Activated T-cell treated with anti-CD3 and anti-CD28 coated beads, Interleukin-2, amount 50 U/mL, for 1 hour (primary cell): Measurements from ENCODE around the gene LNX2.

Experiments
- DNase-seq: peaks from one replicate; pipeline ENCODE4 v3.0.0-alpha.2; 2020

The LNX2 gene

DNA sequence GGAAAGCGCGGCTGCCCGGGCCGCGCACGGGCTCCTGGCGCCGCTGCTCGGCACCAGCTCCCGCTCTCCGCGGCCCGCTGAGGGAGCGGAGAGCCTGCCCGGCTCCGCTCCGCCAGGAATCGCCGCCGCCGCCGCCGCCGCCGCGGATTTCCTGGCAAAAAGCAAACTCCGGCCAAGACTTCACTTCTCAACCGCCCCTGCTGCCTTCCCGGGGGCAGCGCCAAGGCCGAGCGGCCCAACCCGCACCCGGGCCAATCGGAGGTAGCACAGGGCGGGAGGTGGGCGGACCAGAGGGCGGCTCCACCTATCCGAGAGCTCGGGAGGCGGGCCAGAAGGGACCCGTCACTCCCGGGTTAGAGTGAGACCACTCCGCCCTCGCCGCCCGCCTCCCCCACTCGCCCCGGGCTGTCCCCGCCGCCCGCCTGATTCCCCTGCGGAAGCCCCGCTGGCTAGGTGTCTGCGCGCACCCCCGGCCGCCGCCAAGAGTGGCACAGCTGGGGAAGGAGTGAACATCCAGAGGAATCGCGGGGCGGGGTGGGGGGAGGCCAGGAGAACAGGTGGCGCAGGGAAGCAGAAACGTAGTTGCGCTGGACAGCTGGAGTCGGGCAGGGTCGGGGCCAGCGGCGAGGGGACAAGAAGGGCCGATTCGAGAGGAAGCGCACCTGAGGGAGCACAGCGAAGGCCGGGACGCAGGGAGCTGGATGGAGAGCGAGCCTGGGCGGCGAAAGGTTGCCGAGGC lies at the start of gene LNX2:
Gene LNX2 (minus strand): TSS at position 153 of the 739 bp plus-strand sequence. CDS start 38,826 bp downstream, outside the sequence.
- DNase-seq = peak; percentile 98

DNA sequence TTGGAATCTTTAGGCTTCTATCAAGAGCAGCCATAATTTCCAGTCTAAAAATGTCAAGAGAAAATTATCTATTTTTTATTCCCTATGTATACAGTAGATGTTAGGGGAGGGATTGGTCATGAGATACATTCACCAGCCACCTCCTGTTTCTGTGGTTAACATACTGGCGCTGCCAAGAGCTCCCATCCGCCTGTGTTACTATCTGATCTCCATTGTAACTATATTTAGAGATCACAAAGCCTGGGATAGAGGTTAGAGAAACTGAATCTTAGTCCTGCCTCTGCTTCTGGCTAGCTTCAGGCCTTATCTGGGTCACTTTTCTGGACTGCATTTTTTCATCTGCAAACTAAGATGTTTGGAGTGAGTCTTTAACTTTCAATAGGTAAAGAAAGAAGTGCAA lies 47.6 kb upstream of the LNX2 start:
- no peak for DNase-seq

DNA sequence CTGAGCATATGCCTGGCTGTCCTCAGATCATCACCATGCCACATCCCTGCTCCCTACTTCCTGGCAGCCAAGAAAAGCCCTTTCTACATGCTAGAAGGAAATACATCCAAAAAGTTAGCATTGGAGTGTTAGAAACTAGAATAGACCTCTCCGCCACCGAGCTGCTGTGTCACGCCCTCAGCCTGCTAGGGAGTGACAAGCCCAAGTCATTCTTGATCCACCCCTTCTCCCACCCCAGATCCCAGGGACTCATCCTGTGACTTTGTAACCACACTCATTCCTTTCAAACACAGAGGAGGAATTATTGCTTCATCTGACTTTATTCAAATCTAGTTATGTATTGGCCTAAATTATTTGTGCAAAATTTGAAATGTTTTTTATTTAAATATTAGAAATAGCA lies 46.6 kb upstream of the LNX2 start:
- no peak for DNase-seq

DNA sequence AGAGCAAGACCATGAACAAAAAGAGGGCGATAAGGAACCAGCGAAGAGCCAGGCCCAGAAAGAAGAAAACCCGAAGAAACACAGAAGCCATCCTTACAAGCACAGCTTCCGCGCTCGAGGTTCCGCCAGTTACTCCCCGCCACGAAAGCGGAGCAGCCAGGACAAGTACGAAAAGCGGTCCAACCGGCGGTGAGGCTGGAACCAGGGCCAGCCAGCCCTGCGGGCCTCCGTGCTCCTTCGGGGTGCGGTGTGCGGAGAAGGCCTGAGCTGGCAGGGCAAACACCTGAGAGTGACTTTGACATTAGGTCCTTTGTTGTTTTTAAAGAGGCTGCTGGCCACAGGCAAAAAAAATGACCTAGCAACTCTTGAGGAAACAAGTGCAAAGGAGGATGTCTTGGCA lies 45.4 kb upstream of the LNX2 start:
- DNase-seq = no peak

DNA sequence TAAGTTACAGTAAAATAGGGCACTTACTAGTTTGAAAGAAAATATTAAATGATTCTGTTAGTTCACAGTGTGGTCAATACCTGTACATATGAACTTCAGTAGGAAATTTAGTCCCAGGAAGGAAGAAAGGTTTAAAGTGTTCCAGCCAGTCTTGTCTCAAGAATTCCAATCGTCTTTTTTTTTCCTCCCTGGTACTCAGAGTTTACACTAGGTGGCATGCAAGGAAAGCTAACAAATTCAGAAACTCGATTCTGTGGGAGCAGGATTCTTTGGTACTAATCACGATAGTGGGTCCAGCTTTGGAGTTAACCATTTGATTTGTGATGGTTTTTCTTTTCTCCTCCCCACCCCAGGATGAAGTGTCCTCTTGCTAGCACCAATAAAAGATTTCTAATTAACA lies 45.0 kb upstream of the LNX2 start:
- no peak for DNase-seq

DNA sequence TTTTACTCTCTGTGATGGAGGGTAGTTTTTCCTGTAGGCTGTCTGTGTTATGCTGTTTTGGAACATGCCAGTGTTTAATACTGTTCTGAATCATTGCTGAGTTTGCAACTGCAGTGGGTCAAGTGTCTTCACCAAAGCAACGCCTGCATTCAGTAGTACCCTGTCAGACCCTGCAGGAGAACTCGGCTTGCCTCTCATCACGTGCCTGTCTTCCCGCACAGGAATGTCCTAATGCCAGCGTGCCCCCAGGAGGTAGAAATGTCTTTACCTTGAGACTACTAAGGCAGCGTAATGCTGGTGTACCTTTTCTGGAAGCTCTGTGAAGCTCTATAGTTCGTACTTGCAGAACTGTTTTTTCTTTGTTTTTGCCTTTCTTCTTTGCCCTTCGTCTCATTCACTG lies 43.6 kb upstream of the LNX2 start:
- DNase-seq = no peak

DNA sequence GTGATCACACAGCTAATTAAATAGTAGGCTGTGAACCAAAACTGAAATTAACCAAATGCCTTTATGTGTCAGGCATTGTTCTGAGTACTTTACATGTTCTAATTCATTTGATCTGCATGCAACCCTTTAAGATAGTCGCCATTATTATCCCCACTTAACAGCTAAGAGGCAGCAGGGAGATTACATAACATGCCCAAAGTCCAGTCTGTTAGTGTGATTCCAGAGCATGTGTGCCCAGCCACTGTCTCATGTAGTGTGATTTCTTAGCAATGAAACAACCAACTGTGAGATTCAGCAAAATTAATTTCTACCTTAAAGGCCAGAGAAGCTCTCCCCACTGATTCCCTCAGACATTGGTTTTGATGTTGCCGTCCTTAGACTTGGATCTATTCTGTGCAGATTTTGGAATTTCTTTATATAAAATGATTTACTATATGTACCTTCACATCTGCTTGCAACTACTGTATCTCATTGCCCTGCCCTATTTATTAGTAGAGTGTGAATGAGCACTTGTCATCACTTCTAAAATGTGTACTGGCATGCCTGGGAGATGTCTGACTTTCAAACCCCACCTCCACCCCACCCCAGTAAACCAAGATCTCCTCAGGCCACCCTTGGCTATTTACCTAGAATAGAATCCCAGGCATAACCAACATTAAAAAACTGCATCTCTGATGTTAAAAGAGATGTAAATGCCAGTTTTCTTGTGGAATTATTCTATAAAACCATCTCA lies 42.6 kb upstream of the LNX2 start:
- DNase-seq = no peak

DNA sequence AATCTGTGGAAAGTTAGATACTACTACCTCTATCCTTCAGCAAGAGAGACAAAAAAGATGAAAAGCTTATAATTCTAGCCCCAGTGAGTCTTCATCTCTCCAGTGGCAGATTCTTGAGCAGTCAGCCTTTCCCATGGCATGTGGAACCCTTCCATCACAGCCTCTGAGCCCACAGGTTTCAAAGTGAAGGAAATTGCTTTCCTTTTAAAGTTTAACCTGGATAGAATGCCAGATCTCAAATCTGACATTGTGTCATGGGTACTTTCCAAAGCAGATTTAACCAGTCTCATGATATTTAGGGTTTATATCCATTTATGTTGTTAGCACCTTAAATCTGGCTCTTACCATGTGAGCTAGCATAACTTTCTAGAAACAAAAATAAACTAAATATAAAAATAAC lies 40.7 kb upstream of the LNX2 start:
- DNase-seq = no peak

DNA sequence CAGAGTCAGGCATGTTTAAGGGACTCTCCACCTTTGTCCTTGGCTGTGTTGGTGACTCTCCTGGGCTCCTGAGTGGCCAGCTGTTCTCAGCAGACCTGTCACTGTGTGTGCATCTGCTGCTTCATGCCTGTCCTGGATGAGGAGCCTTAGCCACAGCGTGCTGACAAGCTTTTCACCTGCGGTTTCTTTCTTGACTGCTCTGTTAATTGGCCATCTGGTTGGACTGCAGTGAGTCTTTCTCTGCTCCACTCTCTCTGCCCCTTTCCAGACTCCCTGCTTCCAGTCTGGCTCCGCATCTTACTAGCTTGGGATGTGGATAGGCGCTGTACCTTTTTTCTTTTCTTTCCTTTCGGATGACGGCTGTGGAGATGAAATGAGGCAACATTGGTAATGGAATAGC lies 40.2 kb upstream of the LNX2 start:
- DNase-seq = no peak

DNA sequence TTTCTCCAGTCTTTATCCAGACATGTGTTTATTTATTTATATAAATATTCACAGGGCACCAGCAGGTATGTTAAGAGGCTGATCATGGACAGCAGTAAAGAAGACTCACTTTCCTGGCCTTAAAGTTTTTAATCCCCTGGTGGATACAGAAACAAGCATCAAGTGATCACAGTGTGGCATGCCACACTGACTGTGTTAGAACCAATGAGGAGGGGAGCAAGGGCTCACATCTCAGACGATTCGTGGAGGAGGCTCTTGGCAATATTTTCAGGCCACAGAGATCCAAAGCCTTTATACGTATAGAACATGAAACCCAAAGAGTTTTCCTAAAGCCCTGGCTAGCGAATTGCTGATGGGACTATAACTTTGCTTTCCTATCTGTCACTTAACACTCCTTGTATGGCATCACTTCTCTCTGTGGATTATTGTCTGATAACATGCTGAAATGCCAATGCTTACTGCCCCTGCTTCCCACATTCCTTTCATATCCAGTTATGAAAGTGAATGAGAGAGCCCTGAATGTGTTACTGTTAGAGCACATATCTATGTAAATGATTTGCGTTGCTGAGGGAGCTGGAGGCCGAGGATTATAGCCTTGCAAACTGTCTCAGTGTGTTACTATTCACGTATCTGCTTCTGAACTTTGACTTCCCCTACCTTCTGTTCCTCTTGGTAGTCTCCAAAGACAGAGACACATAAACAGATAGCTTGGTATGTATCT lies 39.0 kb upstream of the LNX2 start:
- no peak for DNase-seq

DNA sequence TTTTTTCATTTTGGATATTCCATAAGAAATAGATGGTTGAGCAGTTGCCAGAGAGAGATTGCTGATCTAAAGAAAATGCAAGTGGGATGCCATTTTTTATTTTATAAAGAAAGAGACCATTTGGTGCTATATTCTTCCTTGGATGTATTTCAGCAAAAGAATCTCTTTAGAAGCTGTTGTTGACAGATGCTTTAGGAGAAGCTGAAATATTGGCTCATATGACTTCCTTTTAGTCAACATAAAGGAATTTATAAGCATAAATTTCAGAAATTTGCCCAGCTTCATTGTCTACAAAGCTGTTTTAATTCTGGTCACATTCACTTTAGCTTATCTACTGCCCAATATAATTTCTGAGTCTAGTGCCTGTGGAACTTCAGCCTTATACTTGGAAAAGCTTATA lies 38.2 kb upstream of the LNX2 start:
- DNase-seq = no peak

DNA sequence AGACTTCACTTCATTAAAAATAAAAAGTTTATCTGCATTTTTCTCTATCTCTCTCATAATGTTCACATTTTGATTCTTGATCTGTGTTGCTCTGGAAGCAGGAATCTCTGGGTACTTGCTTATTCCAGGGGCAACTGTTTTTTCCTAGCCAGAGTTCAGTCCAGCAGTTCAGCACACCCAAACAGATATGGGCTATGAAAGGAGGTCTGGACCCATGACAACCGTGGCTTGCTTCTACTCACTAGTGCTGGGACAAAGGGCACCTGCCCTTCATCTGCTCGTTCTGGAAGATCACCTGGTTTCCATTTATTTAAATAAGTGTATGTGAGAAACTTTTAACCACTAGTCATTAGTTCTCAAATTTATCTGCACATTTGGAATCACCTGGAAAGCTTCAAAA lies 37.4 kb upstream of the LNX2 start:
- DNase-seq = no peak

DNA sequence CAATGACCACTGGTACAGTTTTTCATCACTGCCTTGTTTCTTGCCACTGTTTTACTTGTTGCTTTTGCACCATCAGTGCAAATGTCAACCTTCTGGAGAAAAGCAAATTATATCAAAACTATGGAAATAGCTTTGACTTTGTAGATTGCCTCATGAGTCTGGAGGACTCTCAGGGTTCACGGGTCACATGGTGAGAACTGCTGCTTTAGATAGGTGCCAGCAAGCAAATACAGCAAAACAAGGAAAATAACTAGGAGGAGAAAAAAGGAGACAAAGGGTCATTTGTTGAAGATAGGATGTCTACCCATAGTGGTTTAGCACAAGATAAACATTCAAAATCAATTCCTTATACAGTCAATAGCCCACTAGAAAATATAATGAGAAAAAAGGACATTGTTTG lies 34.5 kb upstream of the LNX2 start:
- no peak for DNase-seq

DNA sequence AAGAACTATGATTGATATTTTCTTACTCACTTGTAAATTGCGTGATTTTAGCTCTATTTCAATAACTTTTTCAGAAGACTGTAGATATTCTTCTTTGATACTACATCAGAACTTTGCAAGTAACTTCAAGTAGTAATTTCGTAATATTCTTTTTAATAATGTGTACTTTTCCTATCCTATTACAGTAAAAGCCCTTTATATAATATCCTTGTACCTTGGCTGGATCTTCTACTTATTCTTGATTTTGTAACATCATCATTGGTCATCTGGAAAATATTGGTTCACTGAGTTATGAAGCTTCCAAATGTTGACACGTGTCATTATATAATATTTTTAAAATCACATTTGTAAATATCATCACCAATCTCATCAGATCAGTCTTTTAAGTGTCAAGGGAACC lies 33.7 kb upstream of the LNX2 start:
- no peak for DNase-seq

DNA sequence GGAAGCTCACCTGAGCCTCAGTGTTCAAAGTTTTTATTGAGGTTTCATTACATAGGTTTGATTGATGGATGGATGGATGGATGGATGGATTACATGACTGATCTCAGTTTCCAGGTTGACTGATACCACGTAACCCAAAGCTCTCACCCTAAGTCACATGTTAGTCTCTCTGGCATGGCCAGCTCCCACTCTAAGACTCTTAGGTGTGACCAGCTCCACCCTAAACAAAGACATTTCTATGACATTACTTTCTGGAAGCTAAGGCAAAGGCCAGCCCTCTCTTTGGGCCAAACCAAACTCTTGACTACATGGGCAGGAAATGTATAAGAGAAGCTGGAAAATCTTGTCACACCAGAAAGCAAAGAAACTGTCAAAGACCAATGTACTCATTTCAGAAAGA lies 30.0 kb upstream of the LNX2 start:
- no peak for DNase-seq

DNA sequence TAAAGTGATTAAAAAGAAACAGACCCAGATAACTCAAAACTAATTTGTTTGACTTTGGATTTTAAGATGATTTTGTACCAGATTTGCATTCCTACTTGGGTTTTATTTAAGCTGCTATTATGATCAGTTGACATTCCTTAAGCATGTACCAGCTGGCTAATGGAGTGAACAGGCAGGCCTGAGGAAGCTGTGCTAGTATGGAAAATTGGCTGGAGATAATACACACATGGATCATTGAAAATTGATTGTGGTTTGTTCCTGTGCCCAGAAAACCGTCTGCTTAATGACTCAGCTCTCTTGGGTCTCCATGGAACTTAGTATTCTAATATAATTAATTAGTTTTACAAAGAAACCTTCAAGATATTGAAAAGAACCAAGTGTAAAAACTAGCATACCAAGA lies 24.0 kb upstream of the LNX2 start:
- DNase-seq = no peak

DNA sequence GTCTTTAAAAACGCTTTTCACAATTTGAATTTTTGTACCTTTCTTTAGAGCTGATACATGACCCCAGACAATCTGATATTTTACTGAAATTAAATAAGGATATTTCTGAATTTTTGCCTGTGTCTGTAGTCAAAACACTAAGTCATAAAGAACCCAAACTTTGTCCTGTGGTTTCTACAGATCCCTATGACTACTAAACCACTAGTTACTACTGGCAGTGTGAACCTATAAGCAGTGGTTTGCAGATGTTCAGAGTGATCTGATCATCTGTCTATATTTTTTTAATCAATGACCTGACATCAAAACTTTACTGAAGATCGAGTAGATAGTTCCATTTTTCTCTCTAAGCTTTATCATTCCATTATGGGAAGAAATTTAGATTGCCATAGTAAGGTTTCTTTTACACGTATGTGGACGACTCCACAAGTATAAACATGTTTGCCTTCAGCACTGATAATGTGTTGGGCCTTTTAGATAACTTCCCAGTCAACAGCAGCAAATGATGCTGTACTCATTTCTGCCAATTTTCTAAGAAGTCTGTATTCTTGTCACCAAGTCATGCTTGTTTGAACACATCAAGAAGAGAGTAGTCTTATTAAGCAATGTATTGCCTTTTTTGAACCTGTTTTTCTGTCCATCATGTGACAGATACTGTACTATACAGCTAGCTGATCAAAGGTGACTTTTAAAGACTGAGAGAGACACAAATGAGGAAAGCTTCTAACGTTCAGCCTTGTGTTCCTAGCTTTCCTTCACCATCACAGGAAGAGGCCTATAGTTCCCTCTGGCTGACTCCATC lies 23.2 kb upstream of the LNX2 start:
- DNase-seq = no peak

DNA sequence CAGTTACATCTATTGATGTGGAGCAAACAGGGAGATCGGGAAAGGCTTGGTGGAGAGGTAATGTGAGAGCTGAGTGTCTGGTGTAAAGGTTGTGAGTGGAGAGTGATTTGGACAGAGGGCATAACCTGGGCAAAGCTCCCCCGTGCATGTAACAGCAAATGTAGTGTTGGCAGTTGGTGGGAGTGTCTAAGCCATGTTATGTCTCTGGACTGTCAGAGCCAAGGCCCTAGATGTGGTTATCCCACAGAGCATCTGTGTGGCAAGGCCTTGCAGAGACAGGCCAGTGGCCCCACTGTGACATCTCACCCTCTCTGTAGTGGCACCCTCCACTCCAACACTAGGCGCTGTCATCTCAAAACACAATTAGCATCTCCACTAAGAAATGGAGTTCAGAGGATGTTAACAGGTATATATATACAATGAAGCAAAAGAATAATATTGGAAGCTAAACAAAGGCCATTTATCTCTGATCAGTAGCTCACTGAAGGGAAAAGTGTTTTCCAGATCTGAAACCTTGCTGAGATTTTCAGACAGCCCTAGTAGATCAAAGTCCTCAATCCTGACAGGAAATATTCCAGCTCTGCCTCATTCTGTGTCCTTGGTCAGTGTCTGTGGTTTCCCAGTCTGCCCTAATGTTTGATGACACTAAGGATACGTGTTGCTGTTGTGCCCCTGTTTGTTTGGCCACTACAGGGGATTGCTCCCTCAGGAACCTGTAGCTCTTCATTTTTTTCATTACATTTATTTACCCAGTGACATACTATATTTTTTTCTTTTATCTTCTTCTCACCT lies 21.6 kb upstream of the LNX2 start:
- DNase-seq = no peak

DNA sequence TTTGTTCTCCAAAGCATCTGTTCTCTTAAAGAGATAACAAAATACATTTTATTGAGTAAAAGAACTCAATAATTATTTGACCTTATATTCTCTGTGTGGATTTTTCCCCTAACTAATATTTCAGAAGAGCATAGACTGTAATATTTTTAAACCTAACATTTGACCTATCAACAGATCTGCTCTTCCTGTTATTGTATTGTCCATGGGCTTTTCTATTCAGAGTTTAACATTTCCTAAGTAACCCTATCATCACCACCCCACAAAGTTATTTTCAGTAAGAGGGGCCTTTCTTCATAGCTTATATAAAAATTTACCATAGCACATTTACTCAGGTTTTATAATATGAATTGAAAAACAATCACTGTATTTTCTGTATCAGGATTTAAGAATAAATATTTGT lies 18.9 kb upstream of the LNX2 start:
- no peak for DNase-seq

DNA sequence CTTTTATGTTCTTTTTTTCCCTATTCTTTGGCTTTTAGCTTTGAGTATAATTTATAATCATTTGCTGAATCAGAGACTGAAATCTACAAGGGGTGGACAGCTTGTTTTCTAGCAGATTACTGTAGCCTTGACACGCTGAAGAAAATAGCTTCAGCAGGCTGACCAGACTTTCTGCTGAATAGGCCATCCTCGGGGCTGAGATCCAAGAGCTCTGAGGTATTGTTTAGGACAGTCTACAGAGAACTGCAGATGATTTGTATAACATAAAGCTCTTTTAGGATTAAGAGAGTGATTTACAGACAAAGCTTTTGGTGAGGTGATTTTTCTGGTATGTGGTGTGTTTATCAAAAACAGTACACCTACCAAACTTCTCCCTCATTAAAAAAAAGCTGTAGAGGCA lies 18.2 kb upstream of the LNX2 start:
- DNase-seq = no peak

DNA sequence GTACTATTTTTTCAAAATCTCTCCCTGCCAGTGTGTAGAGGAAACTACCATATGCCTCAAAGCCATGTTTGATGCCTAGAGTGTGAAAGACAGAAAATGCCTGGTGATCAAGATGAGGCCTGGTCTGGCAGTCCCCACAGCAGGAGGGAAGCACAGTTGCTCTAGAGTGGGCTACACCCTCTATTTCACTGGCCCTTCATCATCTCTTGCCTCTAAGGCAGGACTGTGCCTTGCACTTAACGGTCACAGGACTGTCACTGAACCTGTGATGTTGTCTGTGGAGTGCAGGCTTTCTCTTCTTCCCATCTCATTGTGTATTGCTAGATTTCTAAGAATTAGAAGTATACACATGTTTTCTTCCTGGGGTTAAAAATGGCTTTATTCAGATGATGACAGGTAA lies 17.7 kb upstream of the LNX2 start:
- DNase-seq = no peak

DNA sequence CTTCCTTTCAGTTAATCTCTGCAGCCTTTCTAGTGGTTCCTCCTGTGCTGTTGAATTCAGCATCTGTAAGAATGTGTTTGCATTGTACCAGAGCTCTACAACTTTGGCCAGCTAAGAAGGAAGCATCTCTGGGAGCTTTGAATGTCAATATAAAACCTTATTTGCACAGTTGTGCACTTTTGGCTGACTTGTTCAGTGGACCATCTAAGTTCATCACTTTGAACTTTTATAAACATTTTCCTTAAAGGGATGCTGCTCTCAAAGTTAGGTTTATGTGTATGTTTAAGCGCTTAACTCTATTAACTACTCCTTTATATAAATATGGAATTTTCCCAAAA lies 16.9 kb upstream of the LNX2 start:
- no peak for DNase-seq
